Thoracic aorta (tissue), 2 donors: ENCODE measurements around the gene ZCCHC2. TPM values are rescaled to one million over a fixed set of nuclear protein-coding genes. Genes with fewer than 3 reads are reported as not detected.

ENCODE experiments used
- ATAC-seq: fragments of 150-250 bp; one replicate; pipeline ENCODE4 v1.8.0; 2017; ENCODE audit warnings: low read depth; ENCODE audit not compliant: insufficient number of reproducible peaks, low FRiP score
- DNase-seq: peaks from one replicate; pipeline ENCODE4 v3.0.0-alpha.2; 2020; ENCODE audit warnings: low spot score
- H3K27ac ChIP-seq, 2 donors: fragments of 200-600 bp; sonication (generic); 1 replicate in 1 of 2; 2 replicates in 1 of 2; pipeline ENCODE4 v1.5.1; 2016; ENCODE audit warnings: mild to moderate bottlenecking in 2 of 2, moderate library complexity in 2 of 2
- H3K27me3 ChIP-seq: fragments of 200-600 bp; sonication (generic); replicated peaks from 2 replicates; pipeline ENCODE4 v1.6.0; 2016; ENCODE audit warnings: mild to moderate bottlenecking; ENCODE audit not compliant: insufficient read depth
- H3K36me3 ChIP-seq: fragments of 200-600 bp; sonication (generic); one replicate; pipeline ENCODE4 v1.5.1; 2016
- H3K4me1 ChIP-seq, 2 donors: fragments of 200-600 bp; sonication (generic); 1 replicate in 1 of 2; 2 replicates in 1 of 2; pipeline versions ENCODE4 v1.5.1 to v1.6.0; 2016; ENCODE audit warnings: low read depth in 2 of 2, mild to moderate bottlenecking in 1 of 2; ENCODE audit not compliant: control insufficient read depth in 1 of 2
- H3K4me3 ChIP-seq: fragments of 200-600 bp; sonication (generic); 2 replicates; pipeline ENCODE4 v1.5.1; 2016; ENCODE audit warnings: mild to moderate bottlenecking
- H3K9me3 ChIP-seq: fragments of 200-600 bp; sonication (generic); 2 replicates; pipeline ENCODE4 v1.5.1; 2016
- total RNA-seq, 2 donors: library from RNA; depleted of rRNA; stranded (reverse); fragments of >200 nt; gene quantifications; one replicate each; pipeline versions ENCODE4 v1.1.0 to v1.2.3, GENCODE V29; 2016
- TF ChIP-seq, protein P1 (sequence below): fragments of 200-600 bp; sonication (generic); IDR thresholded peaks from one replicate; pipeline ENCODE4 v1.5.1; 2019; ENCODE audit warnings: antibody characterized with exemption

Gene ZCCHC2
- total RNA-seq, 2 donors from 2014 or later: 33.9 to 38.7 TPM

DNA sequence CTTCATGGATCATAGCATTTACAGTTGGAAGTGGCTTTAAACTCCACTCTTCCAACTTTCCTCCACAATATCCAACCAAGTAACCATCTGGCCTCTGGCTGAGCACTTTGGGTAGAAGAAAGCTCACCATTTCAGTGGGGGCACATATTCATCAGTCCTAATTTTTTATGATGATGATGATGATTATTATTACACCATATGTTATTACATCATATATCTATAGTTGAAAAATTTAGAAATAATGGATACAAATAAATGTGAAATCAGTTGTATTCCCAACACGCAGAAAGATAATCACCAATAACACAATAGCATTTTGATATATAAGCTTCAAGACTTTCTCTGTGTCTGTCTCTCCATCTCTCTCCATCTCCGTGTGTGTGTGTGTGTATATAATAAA lies 26.6 kb upstream of the ZCCHC2 start:
- no peaks in the 10 kb centered on the region for H3K4me1 ChIP-seq
- H3K27ac ChIP-seq: no peak overlapping the region
- TF ChIP-seq, protein P1, sequence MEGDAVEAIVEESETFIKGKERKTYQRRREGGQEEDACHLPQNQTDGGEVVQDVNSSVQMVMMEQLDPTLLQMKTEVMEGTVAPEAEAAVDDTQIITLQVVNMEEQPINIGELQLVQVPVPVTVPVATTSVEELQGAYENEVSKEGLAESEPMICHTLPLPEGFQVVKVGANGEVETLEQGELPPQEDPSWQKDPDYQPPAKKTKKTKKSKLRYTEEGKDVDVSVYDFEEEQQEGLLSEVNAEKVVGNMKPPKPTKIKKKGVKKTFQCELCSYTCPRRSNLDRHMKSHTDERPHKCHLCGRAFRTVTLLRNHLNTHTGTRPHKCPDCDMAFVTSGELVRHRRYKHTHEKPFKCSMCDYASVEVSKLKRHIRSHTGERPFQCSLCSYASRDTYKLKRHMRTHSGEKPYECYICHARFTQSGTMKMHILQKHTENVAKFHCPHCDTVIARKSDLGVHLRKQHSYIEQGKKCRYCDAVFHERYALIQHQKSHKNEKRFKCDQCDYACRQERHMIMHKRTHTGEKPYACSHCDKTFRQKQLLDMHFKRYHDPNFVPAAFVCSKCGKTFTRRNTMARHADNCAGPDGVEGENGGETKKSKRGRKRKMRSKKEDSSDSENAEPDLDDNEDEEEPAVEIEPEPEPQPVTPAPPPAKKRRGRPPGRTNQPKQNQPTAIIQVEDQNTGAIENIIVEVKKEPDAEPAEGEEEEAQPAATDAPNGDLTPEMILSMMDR: no peak
- H3K9me3 ChIP-seq: no peaks in the 10 kb centered on the region
- DNase-seq (no peak), ATAC-seq (no peak)
- H3K4me3 ChIP-seq: no peak overlapping the region
- no peaks in the 10 kb centered on the region for H3K27me3 ChIP-seq
- no peaks in the 10 kb centered on the region for H3K36me3 ChIP-seq

- no peaks in the 10 kb centered on the region for H3K27me3 ChIP-seq
- no peak for ATAC-seq
- H3K27ac ChIP-seq: no peak overlapping the region
Observed at GRCh38 chr18:62497190-62497772, 25.5 kb upstream of the ZCCHC2 start.

GRCh38 chr18:62498616-62499262 lies 24.1 kb upstream of the ZCCHC2 start:
- TF ChIP-seq, protein P1: no peak
- H3K27ac ChIP-seq: no peak overlapping the region
- DNase-seq (no peak), ATAC-seq (no peak)
- no peaks in the 10 kb centered on the region for H3K9me3 ChIP-seq
- no peak overlapping the region for H3K4me3 ChIP-seq
- H3K4me1 ChIP-seq: no peaks in the 10 kb centered on the region
- H3K27me3 ChIP-seq: no peaks in the 10 kb centered on the region
- no peaks in the 10 kb centered on the region for H3K36me3 ChIP-seq

More at GRCh38 chr18:62497190-62497772, 25.5 kb upstream of the ZCCHC2 start:
- Histone ChIP-seq H3K36me3 (no peaks in the 10 kb centered on the region), H3K4me1 (no peaks in the 10 kb centered on the region), H3K9me3 (no peaks in the 10 kb centered on the region), H3K4me3 (no peak overlapping the region)
- DNase-seq: no peak
- TF ChIP-seq, protein P1: no peak

DNA sequence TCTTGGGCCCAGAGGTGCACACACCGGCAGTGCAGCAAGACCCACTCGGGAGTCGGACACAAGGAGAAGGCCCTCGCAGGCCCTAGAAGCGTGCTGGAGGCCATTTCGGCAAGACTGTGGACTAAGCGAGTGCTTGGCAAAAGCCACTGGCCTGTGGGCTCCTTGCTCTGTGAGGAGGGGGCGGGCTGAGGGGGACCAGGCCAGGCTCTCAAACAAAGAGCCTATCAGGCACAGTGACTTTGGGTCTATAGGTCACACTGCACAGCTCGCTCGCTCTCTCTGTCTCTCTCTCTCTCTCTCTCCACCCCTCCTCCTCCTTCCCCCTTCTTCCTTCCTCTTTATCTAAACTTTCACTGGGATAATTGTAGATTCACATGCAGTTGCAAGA lies 23.6 kb upstream of the ZCCHC2 start:
- H3K9me3 ChIP-seq: no peaks in the 10 kb centered on the region
- no peak for DNase-seq
- no peak for ATAC-seq
- no peaks in the 10 kb centered on the region for H3K36me3 ChIP-seq
- H3K27me3 ChIP-seq: no peaks in the 10 kb centered on the region
- H3K27ac ChIP-seq: no peak overlapping the region
- no peak overlapping the region for H3K4me3 ChIP-seq
- TF ChIP-seq, protein P1: no peak
- no peaks in the 10 kb centered on the region for H3K4me1 ChIP-seq

DNA sequence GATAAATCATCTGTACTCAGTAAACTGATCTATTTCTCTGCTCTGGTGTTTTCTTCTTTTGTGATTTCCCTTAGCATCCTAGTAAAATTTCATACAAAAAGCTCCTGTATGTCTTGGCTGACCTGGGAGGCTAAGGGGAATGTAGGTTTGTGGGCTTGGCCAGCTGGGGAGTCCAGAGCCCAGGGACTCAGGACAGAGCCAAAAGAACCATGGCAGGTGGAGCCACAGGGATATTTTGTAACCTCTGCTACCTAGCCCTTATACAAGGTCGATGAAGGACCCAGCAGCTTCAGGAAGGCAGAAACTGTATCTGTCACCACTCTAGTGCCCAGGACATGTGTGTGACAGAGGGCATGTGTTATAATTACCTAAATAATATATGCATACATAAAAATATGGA lies 22.7 kb upstream of the ZCCHC2 start:
- Histone ChIP-seq H3K9me3 (no peaks in the 10 kb centered on the region), H3K27ac (no peak overlapping the region), H3K4me3 (no peak overlapping the region), H3K27me3 (no peaks in the 10 kb centered on the region), H3K36me3 (no peaks in the 10 kb centered on the region), H3K4me1 (no peaks in the 10 kb centered on the region)
- TF ChIP-seq, protein P1: no peak
- DNase-seq: no peak
- ATAC-seq: no peak
